Measurements from ENCODE around the gene SF3B2.
"Not testable (repeated sequence)": the region's sequence is repeated elsewhere in the genome, so short reads cannot be mapped to it uniquely, and the experiment has no call there.

Gene SF3B2

GRCh38 chr11:66080055-66080817, 28.1 kb downstream of the SF3B2 start:
- DNase-seq = no peak

DNA sequence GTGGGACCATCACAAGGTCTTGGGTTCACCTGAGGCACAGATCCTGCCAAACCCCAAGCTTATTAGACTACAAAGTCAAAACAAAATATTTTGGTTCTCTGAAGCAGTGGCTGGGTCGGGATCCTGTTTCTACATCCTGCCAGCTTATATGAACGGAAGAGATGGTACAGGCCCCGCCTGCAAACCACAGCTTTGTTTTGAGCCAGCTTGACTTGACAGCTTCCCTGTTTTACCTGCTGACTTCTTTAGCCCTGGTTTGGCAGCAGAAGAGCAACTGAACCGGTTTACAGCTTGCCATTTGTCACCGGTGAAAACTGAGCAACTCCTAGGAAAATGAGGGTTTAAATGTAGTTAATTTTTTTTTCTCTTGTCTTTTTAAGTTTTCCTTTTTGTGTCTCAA, 29.3 kb downstream of the SF3B2 start:
- DNase-seq = peak; percentile 8

GRCh38 chr11:66082946-66083698, 31.0 kb downstream of the SF3B2 start:
- peak; percentile 70 for DNase-seq

GRCh38 chr11:66083767-66084166, 31.6 kb downstream of the SF3B2 start:
- no peak for DNase-seq

GRCh38 chr11:66084821-66085475, 32.8 kb downstream of the SF3B2 start:
- no peak for DNase-seq

DNA sequence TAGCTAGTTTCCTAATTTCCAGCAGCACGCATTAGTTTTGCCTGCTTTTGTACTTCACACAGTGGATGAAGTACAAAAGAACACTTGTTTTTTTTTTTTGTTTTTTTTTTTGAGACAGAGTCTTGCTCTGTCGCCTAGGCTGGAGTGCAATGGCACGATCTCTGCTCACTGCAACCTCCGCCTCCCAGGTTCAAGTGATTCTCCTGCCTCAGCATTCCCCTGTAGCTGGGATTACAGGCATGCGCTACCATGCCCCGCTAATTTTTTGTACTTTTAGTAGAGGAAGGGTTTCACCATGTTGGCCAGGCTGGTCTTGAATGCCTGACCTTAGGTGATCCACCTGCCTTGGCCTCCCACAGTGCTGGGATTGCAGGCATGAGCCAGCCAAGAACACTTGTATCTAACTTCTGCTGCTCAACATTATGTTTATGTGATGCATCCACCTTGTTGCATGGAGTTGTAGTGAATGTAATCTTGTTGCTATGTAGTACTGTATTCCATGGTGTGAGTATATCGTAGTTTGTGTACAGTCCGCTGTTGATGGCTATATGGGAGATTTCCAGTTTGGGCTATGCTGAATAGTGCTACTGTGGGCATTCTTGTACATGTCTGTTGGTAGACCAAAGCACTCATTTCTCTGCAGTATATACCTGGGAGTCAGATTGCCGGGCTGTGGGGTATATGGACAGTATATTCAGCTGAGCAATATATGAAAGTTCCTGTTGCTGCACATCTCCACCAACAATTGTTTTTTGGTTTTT, 35.2 kb downstream of the SF3B2 start:
- DNase-seq = no peak

DNA sequence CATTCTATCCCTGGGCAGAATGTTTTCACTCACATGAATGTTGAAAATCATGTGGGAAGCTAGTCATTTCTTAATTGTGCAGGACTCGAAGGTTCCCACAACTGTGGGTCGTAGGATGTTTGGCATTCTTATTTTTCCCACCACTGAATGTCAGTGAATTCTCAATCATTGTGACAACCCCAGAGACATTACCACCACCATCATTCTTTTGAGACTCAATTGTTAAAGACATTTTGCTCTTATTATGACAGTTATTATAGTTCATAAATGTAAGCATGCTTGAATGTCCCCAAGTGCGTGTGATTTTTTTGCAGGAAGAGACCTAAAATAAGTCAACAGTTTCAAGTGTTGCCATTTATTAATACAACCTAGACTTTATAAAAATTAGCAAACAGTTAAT, 36.9 kb downstream of the SF3B2 start:
- no peak for DNase-seq

- DNase-seq = no peak
These were observed 38.1 kb downstream of the SF3B2 start for GRCh38 chr11:66090288-66090687.

DNA sequence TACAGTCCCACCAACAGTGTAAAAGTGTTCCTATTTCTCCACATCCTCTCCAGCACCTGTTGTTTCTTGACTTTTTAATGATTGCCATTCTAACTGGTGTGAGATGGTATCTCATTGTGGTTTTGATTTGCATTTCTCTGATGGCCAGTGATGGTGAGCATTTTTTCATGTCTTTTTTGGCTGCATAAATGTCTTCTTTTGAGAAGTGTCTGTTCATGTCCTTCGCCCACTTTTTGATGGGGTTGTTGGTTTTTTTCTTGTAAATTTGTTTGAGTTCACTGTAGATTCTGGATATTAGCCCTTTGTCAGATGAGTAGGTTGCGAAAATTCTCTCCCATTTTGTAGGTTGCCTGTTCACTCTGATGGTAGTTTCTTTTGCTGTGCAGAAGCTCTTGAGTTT, 40.0 kb downstream of the SF3B2 start:
- DNase-seq = not testable (repeated sequence)

GRCh38 chr11:66099746-66100145, 47.6 kb downstream of the SF3B2 start:
- not testable (repeated sequence) for DNase-seq

GRCh38 chr11:66100272-66101065, 48.3 kb downstream of the SF3B2 start:
- DNase-seq = no peak

- DNase-seq = no peak
These were observed 48.9 kb downstream of the SF3B2 start for GRCh38 chr11:66101066-66101464.

DNA sequence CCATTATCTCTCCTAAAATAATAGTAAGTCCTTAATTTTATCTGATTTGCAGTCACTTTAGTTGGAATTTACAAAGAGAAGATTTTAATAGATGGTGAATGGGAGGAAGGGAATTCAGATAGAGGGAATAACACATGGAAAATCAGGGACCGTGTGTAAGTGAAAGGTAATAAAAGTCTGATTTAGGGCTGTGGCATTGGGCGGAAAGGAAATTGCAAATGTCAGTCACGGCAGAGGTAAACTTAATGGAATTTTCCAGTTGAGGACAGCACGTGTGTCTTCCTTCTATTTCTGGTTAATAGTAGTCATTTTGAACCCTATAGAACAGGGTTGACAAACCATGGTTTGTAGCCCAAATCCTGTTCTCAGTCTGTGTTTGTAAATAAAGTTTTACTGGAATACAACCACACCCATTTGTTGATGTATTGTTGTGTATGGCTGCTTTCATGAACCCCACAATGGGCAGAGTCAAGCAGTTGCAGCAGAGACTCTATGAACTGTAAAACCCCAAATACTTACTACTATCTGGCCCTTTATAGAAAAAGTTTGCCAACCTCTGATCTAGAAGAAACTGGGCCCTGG, 52.0 kb downstream of the SF3B2 start:
- DNase-seq = no peak

DNA sequence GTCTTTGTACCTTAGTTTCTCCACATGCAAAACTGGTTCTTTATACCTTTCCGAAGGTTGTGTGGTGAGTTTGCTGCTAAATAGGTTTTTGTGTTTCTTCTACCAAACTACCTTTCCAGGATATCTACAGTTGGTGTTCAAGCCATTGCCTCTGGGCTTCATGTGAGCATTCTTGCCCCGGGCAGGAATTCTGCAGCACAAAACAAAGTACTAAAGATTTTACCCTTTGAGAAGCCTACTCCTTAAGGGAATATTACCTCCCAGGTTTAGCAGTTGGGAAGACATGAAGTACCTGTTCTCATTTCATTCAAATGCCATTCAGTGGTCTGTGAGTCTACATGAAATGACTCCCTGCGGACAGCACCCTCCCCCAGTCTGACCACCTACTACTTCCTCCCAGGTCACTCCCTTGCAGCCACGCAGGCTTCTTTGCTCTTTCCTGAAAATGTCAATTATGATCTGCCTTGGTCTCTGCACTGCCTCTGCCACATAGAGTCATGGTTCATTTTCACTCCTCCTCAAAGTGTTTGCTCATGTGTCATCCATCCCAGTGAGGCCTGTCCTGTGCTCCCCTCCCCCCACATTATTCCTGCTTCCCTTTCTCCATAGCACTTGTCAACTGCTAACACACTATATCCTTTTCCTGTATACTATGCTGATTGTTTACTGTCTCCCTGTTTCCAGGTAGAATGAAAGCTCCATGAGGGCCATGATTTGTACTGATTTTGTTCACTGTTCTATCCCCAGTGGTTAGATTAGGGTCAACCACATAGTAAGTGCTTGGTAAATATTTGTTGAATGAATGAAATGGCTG, 54.8 kb downstream of the SF3B2 start:
- no peak for DNase-seq

- no peak for DNase-seq
These were observed 55.7 kb downstream of the SF3B2 start for GRCh38 chr11:66107600-66108510.

DNA sequence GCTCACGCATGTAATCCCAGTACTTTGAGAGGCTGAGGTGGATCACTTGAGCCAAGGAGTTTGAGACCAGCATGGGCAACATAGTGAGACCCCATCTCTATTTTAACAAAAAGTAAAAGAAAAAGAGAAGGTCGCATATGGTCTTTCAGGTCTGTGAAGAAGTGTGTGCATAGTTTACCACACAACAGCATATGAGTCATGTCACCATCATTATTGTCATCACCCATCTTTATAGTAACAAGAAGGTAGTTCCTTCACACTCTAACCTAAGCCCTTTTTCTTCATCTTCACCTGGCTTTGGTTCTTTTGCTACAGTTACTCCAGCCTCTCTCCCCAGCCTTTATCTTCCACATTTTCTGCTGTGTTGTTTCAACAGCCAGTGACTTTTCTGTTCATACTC, 57.1 kb downstream of the SF3B2 start:
- DNase-seq = no peak

DNA sequence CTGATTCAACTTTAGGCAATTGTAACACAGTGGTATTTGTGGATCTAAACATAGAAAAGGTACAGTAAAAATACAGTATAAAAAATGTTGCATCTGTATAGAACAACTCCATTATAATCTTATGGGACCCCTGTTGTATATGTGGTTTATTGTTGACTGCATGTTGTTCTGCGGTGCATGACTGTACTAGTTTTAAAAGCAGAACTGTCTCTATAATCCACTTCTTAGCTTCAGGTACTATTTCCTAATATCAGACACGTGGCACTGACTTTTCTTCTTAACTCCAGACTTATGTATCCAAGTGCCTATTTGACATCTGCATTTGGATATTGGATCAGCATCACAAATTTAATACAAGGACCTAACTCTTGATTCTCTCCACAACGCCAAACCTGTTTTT, 59.0 kb downstream of the SF3B2 start:
- no peak for DNase-seq

- no peak for DNase-seq
These were observed 59.9 kb downstream of the SF3B2 start for GRCh38 chr11:66112041-66112491.

- no peak for DNase-seq
These were observed 60.7 kb downstream of the SF3B2 start for GRCh38 chr11:66112601-66113499.

Data from NCI-H345 (cell line).